HepG2 (cell line): ENCODE results near the gene CX3CR1. TPM values are rescaled to one million over a fixed set of nuclear protein-coding genes. Genes with fewer than 3 reads are reported as not detected.

Experiments
- ATAC-seq: fragments of 200-7000 bp; cut with Tn5 transposase; 3 replicates; pipeline ENCODE4 v1.9.1; 2020; ENCODE audit warnings: mild to moderate bottlenecking, moderate library complexity
- BruUV-seq: library from RNA; stranded (reverse); fragments of 400-500 nt; replicated peaks from 2 replicates; lab custom pipeline; 2021; lab: Mats Ljungman, UMichigan
- CTCF ChIA-PET: fragments of 300-600 bp; formaldehyde crosslinking; extraction: SDS; loops from one replicate; lab custom pipeline; 2021; ENCODE audit warnings: low total read pairs, inconsistent platforms, low intra/inter-chr PET ratio; lab: Yijun Ruan, JAX
- POLR2A ChIA-PET: fragments of 350-600 bp; sonication (Branson Sonifier 250); formaldehyde crosslinking; loops from one replicate; lab custom pipeline; 2020; ENCODE audit warnings: antibody characterized with exemption, inconsistent platforms; lab: Yijun Ruan, JAX
- DNase-seq: peaks from one replicate; pipeline ENCODE4 v3.0.0-alpha.2; 2015; ENCODE audit warnings: low spot score
- FAIRE-seq: peaks from 3 replicates; lab custom pipeline; 2011; peaks lifted over from hg19 to GRCh38; lab: Jason Lieb, UNC
- H2AFZ ChIP-seq: one replicate; pipeline ENCODE4 v1.6.1; 2011; ENCODE audit warnings: low read length, inconsistent platforms
- H3K27ac ChIP-seq: fragments of 300-600 bp; 3 replicates; pipeline ENCODE4 v1.8.0; 2011; ENCODE audit warnings: mixed run types, mild to moderate bottlenecking, mixed read lengths, low read length, inconsistent platforms; ENCODE audit not compliant: insufficient read depth; ENCODE audit errors: extremely low read length
- H3K27me3 ChIP-seq, 2 experiments: fragments of 200-600 bp in 1 of 2; 2 replicates in 1 of 2; 3 replicates in 1 of 2; pipeline versions ENCODE4 v1.6.0 to v1.8.0; 2011; ENCODE audit warnings: low read length in 2 of 2, mild to moderate bottlenecking in 2 of 2, moderate library complexity in 2 of 2, inconsistent platforms in 1 of 2; ENCODE audit not compliant: insufficient read depth in 2 of 2, control insufficient read depth in 1 of 2
- H3K36me3 ChIP-seq, 2 experiments: fragments of 200-600 bp in 1 of 2; replicated peaks in 1 of 2; 2 replicates in 1 of 2; 3 replicates in 1 of 2; pipeline versions ENCODE4 v1.5.1 to v1.8.0; 2011; ENCODE audit warnings: low read length in 2 of 2, inconsistent platforms in 1 of 2; ENCODE audit not compliant: insufficient read depth in 2 of 2, control insufficient read depth in 1 of 2
- H3K4me1 ChIP-seq: 2 replicates; pipeline ENCODE4 v1.5.1; 2012; ENCODE audit warnings: low read length, inconsistent platforms; ENCODE audit not compliant: insufficient read depth
- H3K4me2 ChIP-seq: 2 replicates; pipeline ENCODE4 v1.6.0; 2011; ENCODE audit warnings: low read depth, low read length, inconsistent platforms
- H3K4me3 ChIP-seq, 3 experiments: fragments of 200-600 bp in 1 of 3; sonication (generic), shearing (Covaris generic) in 1 of 3; replicated peaks in 1 of 3; 2 replicates each; pipeline ENCODE4 v1.5.1; 2011 to 2016; ENCODE audit warnings: low read length in 3 of 3, inconsistent platforms in 2 of 3, low read depth in 2 of 3, mild to moderate bottlenecking in 2 of 3, control low read depth in 1 of 3, mixed read lengths in 1 of 3; ENCODE audit not compliant: insufficient read depth in 1 of 3
- H3K79me2 ChIP-seq: one replicate; pipeline ENCODE4 v1.6.1; 2011; ENCODE audit warnings: low read length, inconsistent platforms; ENCODE audit not compliant: insufficient read depth
- H3K9ac ChIP-seq: 2 replicates; pipeline ENCODE4 v1.6.0; 2011; ENCODE audit warnings: mild to moderate bottlenecking, low read depth, low read length, inconsistent platforms; ENCODE audit not compliant: insufficient read depth
- H3K9me3 ChIP-seq: 2 replicates; pipeline ENCODE4 v1.5.1; 2012; ENCODE audit warnings: mild to moderate bottlenecking, low read length
- H4K20me1 ChIP-seq: 2 replicates; pipeline ENCODE4 v1.6.0; 2011; ENCODE audit warnings: inconsistent platforms, mild to moderate bottlenecking, low read length, moderate library complexity; ENCODE audit not compliant: insufficient read depth
- CREB1 ChIP-seq, 2 experiments: fragments of 450-650 bp in 1 of 2; IDR thresholded peaks; 2 replicates each; pipeline ENCODE4 v1.6.1; 2016 to 2017; ENCODE audit warnings: control low read depth in 1 of 2, mild to moderate bottlenecking in 1 of 2, missing compliant biosample characterization in 1 of 2, missing genetic modification characterization in 1 of 2
- DR1 ChIP-seq: sonication (generic); formaldehyde crosslinking; IDR thresholded peaks from 2 replicates; pipeline ENCODE4 v1.8.0; 2021; ENCODE audit warnings: mild to moderate bottlenecking, missing genetic modification reagents, inconsistent platforms
- MED1 ChIP-seq: sonication (generic); formaldehyde crosslinking; IDR thresholded peaks from 2 replicates; pipeline ENCODE4 v1.4.0; 2020; ENCODE audit warnings: missing genetic modification reagents
- NFIC ChIP-seq: IDR thresholded peaks from 2 replicates; pipeline ENCODE4 v1.6.1; 2012; ENCODE audit warnings: mild to moderate bottlenecking, low read length, inconsistent platforms
- RARG ChIP-seq: sonication (generic); formaldehyde crosslinking; IDR thresholded peaks from 2 replicates; pipeline ENCODE4 v1.4.0; 2020; ENCODE audit warnings: low read depth, mild to moderate bottlenecking, missing genetic modification reagents
- RBM22 ChIP-seq: fragments of 200-400 bp; formaldehyde crosslinking; optimal IDR thresholded peaks from 2 replicates; pipeline ENCODE3; 2017; ENCODE audit warnings: mild to moderate bottlenecking, low read length, moderate library complexity
- RFX1 ChIP-seq: fragments of 450-650 bp; IDR thresholded peaks from 2 replicates; pipeline ENCODE4 v1.6.1; 2017
- SPEN ChIP-seq: sonication (generic); formaldehyde crosslinking; IDR thresholded peaks from 2 replicates; pipeline ENCODE4 v1.5.1; 2020; ENCODE audit warnings: low read depth, mild to moderate bottlenecking, missing genetic modification reagents
- WGBS: methylation state at CpG from one replicate; pipeline ENCODE4 v1.1.6; 2017; ENCODE audit warnings: low lambda C conversion rate; 5-methylcytosine and 5-hydroxymethylcytosine counted together
- in situ Hi-C: cut with HindIII; loops from 2 replicates; pipeline ENCODE4 v1.10.0; 2017; ENCODE audit warnings: low pct_unique_long_range_greater_than_20kb; ENCODE audit not compliant: extremely low pct_ligation_motif_present
- intact Hi-C: fragments of 100-400 bp; cut with micrococcal nuclease; formaldehyde crosslinking; loops from one replicate; pipeline ENCODE4 v1.10.0; 2022; ENCODE audit not compliant: unreplicated experiment
- polyA plus RNA-seq, 8 experiments: library from polyadenylated mRNA; depleted of rRNA in 3 of 8; stranded (reverse) in 7 of 8; unstranded in 1 of 8; fragments of >200 nt; fragmentation: Illumina TruSeq in 4 of 8; extraction: Trizol in 4 of 8; gene quantifications; 2 replicates each; pipeline versions ENCODE4 v1.2.1 to v1.2.3, GENCODE V29; 2011 to 2016; ENCODE audit warnings: low read depth in 4 of 8, missing spikeins in 1 of 8, mixed read lengths in 1 of 8; ENCODE audit not compliant: insufficient read depth in 1 of 8
- total RNA-seq, 5 experiments: library from RNA; depleted of rRNA; stranded (reverse); fragments of >200 nt; fragmentation: Illumina TruSeq; extraction: Trizol; gene quantifications; 2 replicates each; pipeline ENCODE4 v1.2.3, GENCODE V29; 2016; ENCODE audit warnings: low read depth in 1 of 5
- TF ChIP-seq, protein P1 (sequence below): sonication (generic); formaldehyde crosslinking; IDR thresholded peaks from 2 replicates; pipeline ENCODE4 v1.4.0; 2020; ENCODE audit warnings: missing genetic modification reagents, borderline replicate concordance
- TF ChIP-seq, protein P2 (sequence below): sonication (generic); formaldehyde crosslinking; IDR thresholded peaks from 2 replicates; pipeline ENCODE4 v1.8.0; 2022; ENCODE audit warnings: missing genetic modification reagents, low read depth, mild to moderate bottlenecking, borderline replicate concordance

The CX3CR1 gene
- total and polyA plus RNA-seq, 2 of the 13 experiments (the other 11 are each of a cell fraction or from before 2014, with no cell fraction given) = not detected

DNA sequence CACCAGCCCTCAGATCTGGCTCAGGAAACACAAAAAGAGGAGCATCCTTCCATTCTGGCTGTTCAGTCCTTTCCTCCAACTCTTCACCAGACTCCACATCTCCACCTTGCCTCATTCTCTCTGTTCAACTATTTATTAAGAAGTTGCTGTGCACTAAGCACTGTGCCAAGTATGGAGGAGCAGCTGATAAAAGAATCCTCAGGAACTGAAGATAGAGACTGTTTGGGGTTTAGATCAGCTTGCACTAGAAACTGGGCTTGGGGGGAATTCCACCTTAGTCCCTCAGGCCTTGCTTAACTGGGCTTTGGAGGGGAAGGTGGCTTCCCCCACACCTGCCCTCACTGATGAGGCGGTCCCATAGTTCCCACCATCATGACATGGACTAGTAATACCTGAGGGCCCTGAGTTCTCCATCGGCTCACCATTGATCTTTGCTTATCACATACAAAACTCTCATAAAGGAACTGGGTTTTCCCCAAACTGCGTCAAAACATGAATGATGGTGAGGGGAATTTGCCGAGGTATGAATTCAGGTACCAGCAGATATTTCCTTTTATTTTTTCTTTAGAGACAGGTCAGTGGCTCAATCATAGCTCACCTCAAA is 48.0 kb upstream of the CX3CR1 start:
- FAIRE-seq = no peak
- no peak for DNase-seq
- Histone ChIP-seq H3K9ac (no peak overlapping the region), H3K79me2 (no peaks in the 10 kb centered on the region), H3K36me3 (no peaks in the 10 kb centered on the region), H3K9me3 (no peaks in the 10 kb centered on the region), H3K27ac (no peak overlapping the region), H3K4me2 (no peak overlapping the region), H4K20me1 (no peaks in the 10 kb centered on the region), H3K4me3 (no peak overlapping the region), H2AFZ (no peak overlapping the region), H3K4me1 (no peaks in the 10 kb centered on the region), H3K27me3 (no peaks in the 10 kb centered on the region)
- CTCF ChIA-PET = no interaction called here
- in situ Hi-C loops = no loop called here
- WGBS = 85% methylated on average over 3 of the region's 4 CpGs
- TF ChIP-seq SPEN (CRISPR knock-in tag) (no peak), NFIC (no peak), DR1 (no peak), MED1 (CRISPR knock-in tag) (no peak), RARG (CRISPR knock-in tag) (no peak), RBM22 (no peak), RFX1 (no peak), CREB1 (IDR thresholded peaks at IDR 0.05) (no peak), CREB1 (CRISPR knock-in tag; IDR thresholded peaks at IDR 0.05) (no peak)
- TF ChIP-seq, protein P1, sequence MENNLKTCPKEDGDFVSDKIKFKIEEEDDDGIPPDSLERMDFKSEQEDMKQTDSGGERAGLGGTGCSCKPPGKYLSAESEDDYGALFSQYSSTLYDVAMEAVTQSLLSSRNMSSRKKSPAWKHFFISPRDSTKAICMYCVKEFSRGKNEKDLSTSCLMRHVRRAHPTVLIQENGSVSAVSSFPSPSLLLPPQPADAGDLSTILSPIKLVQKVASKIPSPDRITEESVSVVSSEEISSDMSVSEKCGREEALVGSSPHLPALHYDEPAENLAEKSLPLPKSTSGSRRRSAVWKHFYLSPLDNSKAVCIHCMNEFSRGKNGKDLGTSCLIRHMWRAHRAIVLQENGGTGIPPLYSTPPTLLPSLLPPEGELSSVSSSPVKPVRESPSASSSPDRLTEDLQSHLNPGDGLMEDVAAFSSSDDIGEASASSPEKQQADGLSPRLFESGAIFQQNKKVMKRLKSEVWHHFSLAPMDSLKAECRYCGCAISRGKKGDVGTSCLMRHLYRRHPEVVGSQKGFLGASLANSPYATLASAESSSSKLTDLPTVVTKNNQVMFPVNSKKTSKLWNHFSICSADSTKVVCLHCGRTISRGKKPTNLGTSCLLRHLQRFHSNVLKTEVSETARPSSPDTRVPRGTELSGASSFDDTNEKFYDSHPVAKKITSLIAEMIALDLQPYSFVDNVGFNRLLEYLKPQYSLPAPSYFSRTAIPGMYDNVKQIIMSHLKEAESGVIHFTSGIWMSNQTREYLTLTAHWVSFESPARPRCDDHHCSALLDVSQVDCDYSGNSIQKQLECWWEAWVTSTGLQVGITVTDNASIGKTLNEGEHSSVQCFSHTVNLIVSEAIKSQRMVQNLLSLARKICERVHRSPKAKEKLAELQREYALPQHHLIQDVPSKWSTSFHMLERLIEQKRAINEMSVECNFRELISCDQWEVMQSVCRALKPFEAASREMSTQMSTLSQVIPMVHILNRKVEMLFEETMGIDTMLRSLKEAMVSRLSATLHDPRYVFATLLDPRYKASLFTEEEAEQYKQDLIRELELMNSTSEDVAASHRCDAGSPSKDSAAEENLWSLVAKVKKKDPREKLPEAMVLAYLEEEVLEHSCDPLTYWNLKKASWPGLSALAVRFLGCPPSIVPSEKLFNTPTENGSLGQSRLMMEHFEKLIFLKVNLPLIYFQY (CRISPR knock-in tag) = no peak
- TF ChIP-seq, protein P2, sequence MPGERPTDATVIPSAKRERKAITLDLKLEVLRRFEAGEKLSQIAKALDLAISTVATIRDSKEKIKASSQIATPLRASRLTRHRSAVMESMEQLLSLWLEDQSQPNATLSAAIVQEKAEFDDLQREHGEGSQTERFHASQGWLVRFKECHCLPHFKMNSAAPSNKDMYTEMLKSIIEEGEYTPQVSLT (CRISPR knock-in tag) = no peak
- POLR2A ChIA-PET = no interaction called here
- intact Hi-C loops = no loop called here
- BruUV-seq = no TSS peak
- ATAC-seq = no peak
